GM12878 (cell line): ENCODE data around the gene DENND1A. TPM values are rescaled to one million over a fixed set of nuclear protein-coding genes. Genes with fewer than 3 reads are reported as not detected.

ENCODE experiments used
- GABPA ChIP-seq: IDR thresholded peaks from 2 replicates; pipeline ENCODE4 v1.6.1; 2014; ENCODE audit warnings: antibody characterized with exemption, low read depth, mild to moderate bottlenecking, inconsistent platforms
- HSF1 ChIP-seq: fragments of 150-350 bp; IDR thresholded peaks from 2 replicates; pipeline ENCODE4 v1.6.1; 2014; ENCODE audit warnings: mild to moderate bottlenecking, low read depth, low read length
- PBX3 ChIP-seq: IDR thresholded peaks from 2 replicates; pipeline ENCODE4 v1.6.1; 2011; ENCODE audit warnings: mild to moderate bottlenecking, low read depth, low read length, moderate library complexity; ENCODE audit not compliant: insufficient replicate concordance
- ZNF592 ChIP-seq: fragments of 450-650 bp; IDR thresholded peaks from 2 replicates; pipeline ENCODE4 v1.6.1; 2017; ENCODE audit warnings: mild to moderate bottlenecking, moderate library complexity
- polyA plus RNA-seq, 11 experiments: library from polyadenylated mRNA; depleted of rRNA in 4 of 11; unstranded in 6 of 11; stranded (reverse) in 5 of 11; fragments of >200 nt; fragmentation: Nextera tagmentation in 4 of 11; fragmentation: Illumina TruSeq in 1 of 11; extraction: Ambion mirVana in 4 of 11; extraction: Trizol in 1 of 11; gene quantifications; 1 replicate in 1 of 11; 2 replicates in 10 of 11; pipeline versions ENCODE4 v1.2.1 to v1.2.3, GENCODE V29; 2011 to 2016; ENCODE audit warnings: inconsistent platforms in 2 of 11, missing spikeins in 2 of 11, low read depth in 1 of 11
- total RNA-seq, 4 experiments: library from RNA; depleted of rRNA in 3 of 4; stranded (reverse); fragments of >200 nt in 3 of 4; fragmentation: Illumina TruSeq in 1 of 4; extraction: Trizol in 1 of 4; gene quantifications; 2 replicates each; pipeline versions ENCODE4 v1.2.1 to v1.2.3, GENCODE V29; 2013 to 2021

DENND1A gene
- total and polyA plus RNA-seq, 10 of the 15 experiments (the other 5 are each of a cell fraction or from before 2014, with no cell fraction given): 14.1 to 48.6 (median 35.2) TPM

- TF ChIP-seq ZNF592: no peak
- TF ChIP-seq HSF1: no peak
- no peak for TF ChIP-seq PBX3
- no peak for TF ChIP-seq GABPA
Measured at GRCh38 chr9:123425261-123425821, 504.6 kb downstream of the DENND1A start (continued).
